ENCODE measurements around the gene ELP5. TPM values are rescaled to one million over a fixed set of nuclear protein-coding genes. Genes with fewer than 3 reads are reported as not detected.
A peak's percentile ranks its signal among the peaks of the same experiment; 100 is the strongest.

The ELP5 gene
- total and polyA plus RNA-seq, 2 donors = 17.7 to 39.2 TPM

- Histone ChIP-seq H3K4me1 (ENCODE audit: insufficient read depth) (peaks cover 4% of the 10 kb centered on the region), H3K4me3 (ENCODE audit: low read depth, low read length) (no peak overlapping the region), H3K36me3 (ENCODE audit: insufficient read depth) (no peaks in the 10 kb centered on the region), H3K27ac (ENCODE audit: low read depth) (no peak overlapping the region)
- no peak for DNase-seq (ENCODE audit: extremely low spot score)
- 73% methylated on average over 7 of the region's 7 CpGs for WGBS
Observed at GRCh38 chr17:7222972-7223292, 29.1 kb upstream of the ELP5 start.

GRCh38 chr17:7223375-7223774, 28.6 kb upstream of the ELP5 start:
- WGBS = 69% methylated on average over 4 of the region's 4 CpGs
- peaks cover 4% of the 10 kb centered on the region for H3K4me1 ChIP-seq (ENCODE audit: insufficient read depth)
- DNase-seq (ENCODE audit: extremely low spot score) = no peak
- no peaks in the 10 kb centered on the region for H3K36me3 ChIP-seq (ENCODE audit: insufficient read depth)
- no peak overlapping the region for H3K27ac ChIP-seq (ENCODE audit: low read depth)
- no peak overlapping the region for H3K4me3 ChIP-seq (ENCODE audit: low read depth, low read length)

- H3K36me3 ChIP-seq (ENCODE audit: insufficient read depth) = peaks cover 3% of the 10 kb centered on the region
- DNase-seq (ENCODE audit: extremely low spot score) = no peak
- no peak overlapping the region for H3K27ac ChIP-seq (ENCODE audit: low read depth)
- no peak overlapping the region for H3K4me3 ChIP-seq (ENCODE audit: low read depth, low read length)
- 80% methylated on average over 10 of the region's 10 CpGs for WGBS
- peaks cover 4% of the 10 kb centered on the region for H3K4me1 ChIP-seq (ENCODE audit: insufficient read depth)
Observed at GRCh38 chr17:7224110-7224509, 27.9 kb upstream of the ELP5 start.

GRCh38 chr17:7224661-7225111, 27.3 kb upstream of the ELP5 start:
- no peak overlapping the region for H3K27ac ChIP-seq (ENCODE audit: low read depth)
- H3K4me1 ChIP-seq (ENCODE audit: insufficient read depth) = peaks cover 4% of the 10 kb centered on the region
- no peak overlapping the region for H3K4me3 ChIP-seq (ENCODE audit: low read depth, low read length)
- 66% methylated on average over 15 of the region's 15 CpGs for WGBS
- peaks cover 5% of the 10 kb centered on the region for H3K36me3 ChIP-seq (ENCODE audit: insufficient read depth)
- DNase-seq (ENCODE audit: extremely low spot score) = no peak

GRCh38 chr17:7225711-7226331, 26.2 kb upstream of the ELP5 start:
- WGBS = 79% methylated on average over 21 of the region's 21 CpGs
- H3K27ac ChIP-seq (ENCODE audit: low read depth) = no peak overlapping the region
- no peak overlapping the region for H3K4me3 ChIP-seq (ENCODE audit: low read depth, low read length)
- DNase-seq (ENCODE audit: extremely low spot score) = no peak
- peaks cover 2% of the 10 kb centered on the region for H3K4me1 ChIP-seq (ENCODE audit: insufficient read depth)
- H3K36me3 ChIP-seq (ENCODE audit: insufficient read depth) = peaks cover 7% of the 10 kb centered on the region

GRCh38 chr17:7226721-7227710, 25.0 kb upstream of the ELP5 start:
- DNase-seq (ENCODE audit: extremely low spot score) = no peak
- 92% methylated on average over 31 of the region's 31 CpGs for WGBS
- no peak overlapping the region for H3K4me3 ChIP-seq (ENCODE audit: low read depth, low read length)
- H3K27ac ChIP-seq (ENCODE audit: low read depth) = no peak overlapping the region
- H3K4me1 ChIP-seq (ENCODE audit: insufficient read depth) = no peaks in the 10 kb centered on the region
- H3K36me3 ChIP-seq (ENCODE audit: insufficient read depth) = peaks cover 7% of the 10 kb centered on the region

GRCh38 chr17:7228920-7229319, 23.1 kb upstream of the ELP5 start:
- no peaks in the 10 kb centered on the region for H3K4me1 ChIP-seq (ENCODE audit: insufficient read depth)
- no peak overlapping the region for H3K27ac ChIP-seq (ENCODE audit: low read depth)
- 90% methylated on average over 14 of the region's 14 CpGs for WGBS
- H3K36me3 ChIP-seq (ENCODE audit: insufficient read depth) = peaks cover 7% of the 10 kb centered on the region
- DNase-seq (ENCODE audit: extremely low spot score) = no peak
- H3K4me3 ChIP-seq (ENCODE audit: low read depth, low read length) = no peak overlapping the region

- WGBS = 94% methylated on average over 19 of the region's 19 CpGs
- Histone ChIP-seq H3K4me1 (ENCODE audit: insufficient read depth) (no peaks in the 10 kb centered on the region), H3K27ac (ENCODE audit: low read depth) (no peak overlapping the region), H3K4me3 (ENCODE audit: low read depth, low read length) (no peak overlapping the region), H3K36me3 (ENCODE audit: insufficient read depth) (peaks cover 7% of the 10 kb centered on the region)
- DNase-seq (ENCODE audit: extremely low spot score) = no peak
Observed at GRCh38 chr17:7229504-7229903, 22.5 kb upstream of the ELP5 start.

- DNase-seq (ENCODE audit: extremely low spot score) = no peak
- Histone ChIP-seq H3K4me1 (ENCODE audit: insufficient read depth) (no peaks in the 10 kb centered on the region), H3K27ac (ENCODE audit: low read depth) (no peak overlapping the region), H3K4me3 (ENCODE audit: low read depth, low read length) (no peak overlapping the region), H3K36me3 (ENCODE audit: insufficient read depth) (peaks cover 7% of the 10 kb centered on the region)
- WGBS = 73% methylated on average over 5 of the region's 5 CpGs
Observed at GRCh38 chr17:7232114-7232513, 19.9 kb upstream of the ELP5 start.

- no peak for DNase-seq (ENCODE audit: extremely low spot score)
- peaks cover 7% of the 10 kb centered on the region for H3K36me3 ChIP-seq (ENCODE audit: insufficient read depth)
- peak overlapping the region; percentile 81 for H3K4me3 ChIP-seq (ENCODE audit: low read depth, low read length)
- 2% methylated on average over 9 of the region's 9 CpGs for WGBS
- H3K27ac ChIP-seq (ENCODE audit: low read depth) = peak overlapping the region; percentile 90
- no peaks in the 10 kb centered on the region for H3K4me1 ChIP-seq (ENCODE audit: insufficient read depth)
Observed at GRCh38 chr17:7233701-7234082, 18.3 kb upstream of the ELP5 start.

GRCh38 chr17:7234083-7234951, 17.7 kb upstream of the ELP5 start, which contains the start of gene DVL2:
Gene DVL2, minus strand, starts transcription at chr17:7234517. Its CDS starts 255 bp downstream, at chr17:7234262.
- Histone ChIP-seq H3K4me3 (ENCODE audit: low read depth, low read length) (peak within 1 kb of the TSS; percentile 81), H3K4me1 (ENCODE audit: insufficient read depth) (no peaks in the 10 kb centered on the region), H3K36me3 (ENCODE audit: insufficient read depth) (peaks cover 4% of the 10 kb centered on the region), H3K27ac (ENCODE audit: low read depth) (peak within 1 kb of the TSS; percentile 90)
- peak; percentile 84 for DNase-seq (ENCODE audit: extremely low spot score)
- WGBS = under 1% methylated on average over 72 of the region's 72 CpGs

GRCh38 chr17:7235693-7236665, 16.0 kb upstream of the ELP5 start:
- no peak overlapping the region for H3K4me3 ChIP-seq (ENCODE audit: low read depth, low read length)
- H3K36me3 ChIP-seq (ENCODE audit: insufficient read depth) = no peaks in the 10 kb centered on the region
- DNase-seq (ENCODE audit: extremely low spot score) = no peak
- H3K4me1 ChIP-seq (ENCODE audit: insufficient read depth) = no peaks in the 10 kb centered on the region
- WGBS = 83% methylated on average over 22 of the region's 22 CpGs
- no peak overlapping the region for H3K27ac ChIP-seq (ENCODE audit: low read depth)

All from urinary bladder (tissue), 4 donors.